HEK293T (cell line): ENCODE results near the gene DCLRE1B.

Experiments
- FOXM1 ChIP-seq: fragments of 450-650 bp; IDR thresholded peaks from 2 replicates; pipeline ENCODE4 v1.6.1; 2017; ENCODE audit warnings: mild to moderate bottlenecking, borderline replicate concordance
- SP1 ChIP-seq: fragments of 450-650 bp; IDR thresholded peaks from 2 replicates; pipeline ENCODE4 v1.6.1; 2017
- ZNF384 ChIP-seq: fragments of 450-650 bp; IDR thresholded peaks from 2 replicates; pipeline ENCODE4 v1.6.1; 2016

DNA sequence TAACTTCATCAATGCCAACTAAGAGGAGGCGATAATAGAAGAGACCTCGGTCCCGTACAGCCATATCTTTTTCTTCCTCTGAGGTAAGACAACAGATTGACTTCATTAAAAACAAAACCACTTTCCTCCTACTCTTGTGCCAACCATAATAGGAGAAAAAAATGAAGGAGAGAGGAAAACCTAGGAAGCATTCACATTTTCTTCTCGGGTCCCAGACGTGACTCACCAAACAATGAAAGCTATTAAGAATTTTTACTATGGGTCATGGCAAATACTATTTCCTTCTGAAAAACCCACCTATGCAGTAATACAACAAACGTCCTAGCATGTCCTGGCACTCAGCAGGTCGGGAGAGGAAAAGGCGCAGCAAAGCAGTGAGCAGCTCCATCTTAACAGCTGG, 9.2 kb upstream of the DCLRE1B start:
- TF ChIP-seq FOXM1 = no peak
- TF ChIP-seq ZNF384 = no peak
- no peak for TF ChIP-seq SP1
